Endothelial cell (in vitro differentiated cells): ENCODE measurements around the gene PPP1R14B. TPM values are rescaled to one million over a fixed set of nuclear protein-coding genes. Genes with fewer than 3 reads are reported as not detected.
A peak's percentile ranks its signal among the peaks of the same experiment; 100 is the strongest.

Experiments
- DNase-seq: peaks from one replicate; pipeline ENCODE4 v3.0.0; 2021; ENCODE audit warnings: low spot score
- H3K27ac Mint-ChIP-seq: one replicate; pipeline ENCODE4 v1.8.0; 2021; ENCODE audit warnings: mixed read lengths, inconsistent platforms; ENCODE audit not compliant: unreplicated experiment
- H3K27me3 Mint-ChIP-seq: one replicate; pipeline ENCODE4 v1.8.0; 2021; ENCODE audit warnings: mild to moderate bottlenecking, moderate library complexity, mixed read lengths, inconsistent platforms; ENCODE audit not compliant: unreplicated experiment
- H3K36me3 Mint-ChIP-seq: one replicate; pipeline ENCODE4 v1.8.0; 2021; ENCODE audit warnings: mild to moderate bottlenecking, low read depth, mixed read lengths, inconsistent platforms; ENCODE audit not compliant: unreplicated experiment
- H3K4me1 Mint-ChIP-seq: one replicate; pipeline ENCODE4 v1.8.0; 2021; ENCODE audit warnings: mild to moderate bottlenecking, mixed read lengths, inconsistent platforms; ENCODE audit not compliant: unreplicated experiment
- H3K4me3 Mint-ChIP-seq: one replicate; pipeline ENCODE4 v1.8.0; 2021; ENCODE audit warnings: mild to moderate bottlenecking, mixed read lengths, inconsistent platforms; ENCODE audit not compliant: unreplicated experiment
- H3K9me3 Mint-ChIP-seq: one replicate; pipeline ENCODE4 v1.8.0; 2021; ENCODE audit warnings: mixed read lengths, inconsistent platforms; ENCODE audit not compliant: unreplicated experiment
- total RNA-seq: library from RNA; stranded (reverse); fragmentation: NEBNext Ultra II Directional; extraction: Animal tissue kit (Norgen Biotek cat#: 25700); gene quantifications from one replicate; pipeline ENCODE4 v1.2.1, GENCODE V29; 2021; ENCODE audit not compliant: unreplicated experiment
- TF ChIP-seq, protein P1 (sequence below): fragments of 200-600 bp; sonication (generic); IDR thresholded peaks from one replicate; pipeline ENCODE4 v1.5.0; 2021; ENCODE audit warnings: antibody characterized with exemption; ENCODE audit not compliant: unreplicated experiment

Gene PPP1R14B
- total RNA-seq, 1 donor from 2014 or later: 201 TPM

DNA sequence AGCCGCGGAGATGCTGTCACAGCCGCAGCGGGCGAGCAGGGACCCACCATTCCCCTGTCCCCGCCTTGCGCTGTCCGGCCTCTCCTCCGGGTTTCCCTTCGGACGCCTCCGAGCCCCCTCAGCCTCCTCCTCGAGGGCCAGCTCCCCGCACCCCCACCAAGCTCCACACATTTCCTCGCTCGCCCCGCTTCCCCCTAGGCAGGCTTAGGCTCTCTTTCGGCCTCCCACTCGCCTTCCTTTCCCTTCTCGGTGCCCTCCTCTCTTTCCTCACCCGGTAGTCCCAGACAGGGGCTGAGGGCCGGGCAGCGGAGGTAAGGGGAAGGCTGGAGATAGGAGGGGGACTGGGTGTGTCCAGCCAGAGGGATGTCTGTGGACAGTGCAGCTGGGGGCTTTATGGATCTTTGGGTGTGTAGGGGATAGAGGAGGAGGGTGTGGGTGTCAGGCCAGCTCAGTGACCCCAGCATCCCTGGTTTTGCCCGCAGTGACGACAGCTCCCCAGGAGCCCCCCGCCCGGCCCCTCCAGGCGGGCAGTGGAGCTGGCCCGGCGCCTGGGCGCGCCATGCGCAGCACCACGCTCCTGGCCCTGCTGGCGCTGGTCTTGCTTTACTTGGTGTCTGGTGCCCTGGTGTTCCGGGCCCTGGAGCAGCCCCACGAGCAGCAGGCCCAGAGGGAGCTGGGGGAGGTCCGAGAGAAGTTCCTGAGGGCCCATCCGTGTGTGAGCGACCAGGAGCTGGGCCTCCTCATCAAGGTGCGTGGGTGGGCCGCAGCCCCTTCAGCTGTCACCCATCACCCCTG, 45.9 kb upstream of the PPP1R14B start:
- H3K9me3 Mint-ChIP-seq: no peaks in the 10 kb centered on the region
- no peak for DNase-seq
- TF ChIP-seq, protein P1, sequence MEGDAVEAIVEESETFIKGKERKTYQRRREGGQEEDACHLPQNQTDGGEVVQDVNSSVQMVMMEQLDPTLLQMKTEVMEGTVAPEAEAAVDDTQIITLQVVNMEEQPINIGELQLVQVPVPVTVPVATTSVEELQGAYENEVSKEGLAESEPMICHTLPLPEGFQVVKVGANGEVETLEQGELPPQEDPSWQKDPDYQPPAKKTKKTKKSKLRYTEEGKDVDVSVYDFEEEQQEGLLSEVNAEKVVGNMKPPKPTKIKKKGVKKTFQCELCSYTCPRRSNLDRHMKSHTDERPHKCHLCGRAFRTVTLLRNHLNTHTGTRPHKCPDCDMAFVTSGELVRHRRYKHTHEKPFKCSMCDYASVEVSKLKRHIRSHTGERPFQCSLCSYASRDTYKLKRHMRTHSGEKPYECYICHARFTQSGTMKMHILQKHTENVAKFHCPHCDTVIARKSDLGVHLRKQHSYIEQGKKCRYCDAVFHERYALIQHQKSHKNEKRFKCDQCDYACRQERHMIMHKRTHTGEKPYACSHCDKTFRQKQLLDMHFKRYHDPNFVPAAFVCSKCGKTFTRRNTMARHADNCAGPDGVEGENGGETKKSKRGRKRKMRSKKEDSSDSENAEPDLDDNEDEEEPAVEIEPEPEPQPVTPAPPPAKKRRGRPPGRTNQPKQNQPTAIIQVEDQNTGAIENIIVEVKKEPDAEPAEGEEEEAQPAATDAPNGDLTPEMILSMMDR: no peak
- peaks cover 36% of the 10 kb centered on the region for H3K27me3 Mint-ChIP-seq
- H3K36me3 Mint-ChIP-seq: peaks cover 9% of the 10 kb centered on the region
- H3K27ac Mint-ChIP-seq: no peak overlapping the region
- no peak overlapping the region for H3K4me3 Mint-ChIP-seq
- peaks cover 14% of the 10 kb centered on the region for H3K4me1 Mint-ChIP-seq

DNA sequence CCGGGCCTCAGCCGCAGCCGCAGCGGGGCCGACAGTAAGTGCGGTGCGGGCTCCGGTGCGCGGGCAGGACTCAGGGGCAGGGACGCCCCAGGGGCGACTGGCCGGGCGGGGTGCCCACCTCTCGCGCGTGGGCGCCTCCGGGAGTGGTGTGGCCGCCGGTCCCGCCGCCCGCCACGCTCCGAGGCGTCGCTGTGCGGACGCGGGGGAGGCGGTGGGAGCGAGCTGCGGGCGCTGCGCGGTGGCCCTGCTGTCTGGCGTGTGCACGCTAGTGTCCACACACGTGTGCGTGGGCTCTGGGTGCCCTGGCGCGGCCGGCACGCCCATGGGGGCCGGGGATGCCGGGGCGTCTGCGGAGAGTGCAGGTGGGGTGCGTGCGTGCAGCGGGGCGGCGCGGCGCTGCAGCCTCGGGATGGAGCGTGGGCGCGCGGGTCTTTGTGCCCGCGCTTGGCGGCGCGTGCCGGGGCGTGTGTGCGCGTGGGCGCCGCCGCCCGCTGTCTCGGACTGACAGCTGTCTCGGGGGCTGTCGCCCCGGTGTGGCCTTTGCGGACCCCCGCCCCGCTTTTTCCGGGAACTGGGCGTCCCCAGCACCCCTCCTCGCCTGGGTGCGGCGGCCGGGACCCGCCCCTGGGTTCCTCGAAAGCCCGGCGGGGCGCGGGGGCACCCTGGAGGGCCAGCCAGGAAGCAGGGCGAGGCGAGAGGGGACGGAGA, 45.2 kb upstream of the PPP1R14B start:
- H3K4me1 Mint-ChIP-seq: peaks cover 11% of the 10 kb centered on the region
- peaks cover 31% of the 10 kb centered on the region for H3K27me3 Mint-ChIP-seq
- no peak overlapping the region for H3K4me3 Mint-ChIP-seq
- TF ChIP-seq, protein P1: no peak
- no peaks in the 10 kb centered on the region for H3K9me3 Mint-ChIP-seq
- no peak overlapping the region for H3K27ac Mint-ChIP-seq
- DNase-seq: no peak
- peaks cover 9% of the 10 kb centered on the region for H3K36me3 Mint-ChIP-seq

DNA sequence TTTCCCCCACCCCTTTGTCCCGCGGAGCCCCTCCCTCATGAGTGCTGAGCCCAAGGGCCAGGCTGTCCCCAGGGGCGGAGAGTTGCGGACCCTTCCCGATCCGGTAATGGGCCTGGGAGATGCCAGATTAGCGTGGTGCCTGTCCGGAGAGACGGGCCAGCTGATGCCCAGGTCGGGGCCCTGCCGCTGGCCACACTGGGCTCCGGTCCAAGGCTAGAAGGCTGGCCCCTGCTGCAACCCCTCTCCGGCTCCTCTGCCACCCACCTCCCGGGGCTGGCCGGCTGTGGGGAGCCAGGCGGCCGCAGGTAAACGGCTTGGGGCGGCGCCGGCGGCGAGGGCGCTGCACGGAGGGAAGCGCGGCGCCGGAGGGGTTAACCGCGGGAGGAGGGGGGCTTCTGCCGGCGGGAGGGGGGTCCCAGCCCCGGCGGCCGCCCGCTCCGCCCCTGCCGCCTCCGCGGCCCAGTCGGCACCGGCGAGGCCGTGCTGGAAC, 44.6 kb upstream of the PPP1R14B start, which contains the start of gene KCNK4:
Gene KCNK4, plus strand, starts transcription at position 41 of the 490 bp plus-strand sequence. CDS start 1,717 bp downstream, outside the sequence.
- peaks cover 16% of the 10 kb centered on the region for H3K4me1 Mint-ChIP-seq
- TF ChIP-seq, protein P1: no peak
- no peak within 1 kb of the TSS for H3K27ac Mint-ChIP-seq
- H3K4me3 Mint-ChIP-seq: peak within 1 kb of the TSS; percentile 88
- peaks cover 9% of the 10 kb centered on the region for H3K36me3 Mint-ChIP-seq
- H3K9me3 Mint-ChIP-seq: no peaks in the 10 kb centered on the region
- peaks cover 31% of the 10 kb centered on the region for H3K27me3 Mint-ChIP-seq
- DNase-seq: no peak

DNA sequence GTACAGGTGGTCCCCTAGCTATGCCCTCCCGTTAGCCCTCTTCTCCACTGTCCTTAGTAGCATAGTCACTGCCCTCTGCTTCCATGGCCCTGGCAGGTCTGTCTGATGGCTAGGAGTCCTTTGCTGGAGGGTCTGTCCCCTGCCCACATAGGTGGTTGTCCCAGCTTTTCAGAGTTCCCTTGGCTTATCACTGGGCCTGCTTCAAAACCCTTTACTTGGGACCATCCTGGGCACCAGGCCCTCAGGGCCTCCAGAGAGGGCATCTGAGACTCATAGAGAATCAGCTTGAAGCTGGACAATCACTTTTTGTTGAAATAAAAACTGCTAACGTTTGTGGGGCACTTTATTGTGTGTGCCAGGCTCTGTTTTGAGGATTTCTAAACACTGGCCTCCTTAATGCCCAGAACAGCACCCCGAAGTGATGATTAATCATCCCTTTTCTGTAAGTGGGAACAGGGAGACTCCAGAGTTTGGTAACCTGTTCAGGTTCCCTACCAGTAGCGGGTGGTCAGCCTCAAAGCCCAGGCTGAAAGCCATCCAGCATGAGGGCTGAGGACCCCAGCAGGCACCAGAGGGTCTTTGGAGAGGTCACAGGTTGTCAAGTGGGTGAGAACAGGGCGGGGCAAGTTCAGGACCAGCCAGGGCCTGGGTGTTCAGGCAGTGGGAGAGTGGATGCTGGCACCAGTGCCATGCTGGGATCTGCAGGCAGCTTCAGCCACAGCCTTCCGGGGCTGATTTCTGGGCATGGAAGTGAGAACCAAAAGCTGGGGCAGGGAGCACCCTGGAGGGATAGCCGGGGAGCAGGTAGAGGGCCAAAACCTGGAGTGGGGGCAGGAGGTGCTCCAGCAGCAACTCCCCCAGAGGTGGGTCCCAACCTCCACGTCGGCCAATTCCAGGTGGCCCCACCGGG, 43.9 kb upstream of the PPP1R14B start:
- Mint-ChIP-seq H3K4me3 (peak overlapping the region; percentile 88), H3K27ac (no peak overlapping the region), H3K4me1 (peaks cover 16% of the 10 kb centered on the region), H3K36me3 (peaks cover 9% of the 10 kb centered on the region), H3K9me3 (no peaks in the 10 kb centered on the region), H3K27me3 (peaks cover 29% of the 10 kb centered on the region)
- TF ChIP-seq, protein P1: no peak
- DNase-seq: no peak
